GM18870 (cell line): ENCODE measurements around the gene NUFIP1.

Experiments used
- ATAC-seq: cut with Tn5 transposase; IDR thresholded peaks from one replicate; pipeline ENCODE4 v1.9.1; 2021; ENCODE audit warnings: moderate library complexity; ENCODE audit not compliant: unreplicated experiment

The NUFIP1 gene

DNA sequence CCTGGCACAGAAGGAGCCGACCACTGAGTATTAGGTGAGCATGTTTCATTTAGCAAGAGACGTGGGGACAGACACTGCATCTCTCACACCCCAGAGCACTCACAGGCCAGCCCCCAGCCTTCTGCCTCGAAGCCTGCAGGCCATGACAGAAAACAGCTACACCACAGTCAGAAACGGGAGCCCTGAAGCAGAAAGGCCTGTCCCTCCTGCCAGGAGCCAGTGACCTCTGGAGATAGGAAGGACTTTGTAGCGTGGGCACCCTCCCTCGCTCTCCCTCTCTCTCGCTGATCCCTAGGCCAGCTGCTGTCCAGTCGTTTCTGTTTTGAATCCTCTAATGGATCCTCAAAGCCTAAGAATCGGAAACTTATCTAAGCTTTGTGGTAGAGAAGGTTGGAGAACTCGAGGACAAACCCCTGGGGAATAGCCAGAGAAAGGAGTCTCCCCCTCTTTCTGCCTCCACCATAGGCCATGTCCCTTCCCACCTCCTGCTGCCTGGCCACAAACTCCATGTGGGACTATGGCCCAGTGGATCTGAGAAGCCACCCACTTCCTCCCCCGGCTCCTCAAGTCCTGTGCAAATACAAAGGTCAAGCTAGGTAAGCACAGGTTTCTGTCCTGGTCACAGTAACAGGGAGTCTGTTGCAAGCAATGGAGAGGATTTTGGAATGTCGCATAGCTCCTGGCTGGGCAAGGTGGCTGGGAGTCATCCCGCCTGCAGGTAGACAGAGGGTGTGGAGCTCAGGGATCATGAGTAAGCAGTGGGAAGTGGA, 95.1 kb downstream of the NUFIP1 start:
- no peak for ATAC-seq
